ENCODE data around the gene SOBP.
"Not testable (repeated sequence)": the region's sequence is repeated elsewhere in the genome, so short reads cannot be mapped to it uniquely, and the experiment has no call there.

The SOBP gene

GRCh38 chr6:107488174-107488874, 1.6 kb upstream of the SOBP start:
- no peak for DNase-seq (ENCODE audit: low spot score)

GRCh38 chr6:107488875-107489635, 862 bp upstream of the SOBP start:
- no peak for DNase-seq (ENCODE audit: low spot score)

- no peak for DNase-seq (ENCODE audit: low spot score)
Observed at GRCh38 chr6:107490566-107491137, 735 bp downstream of the SOBP start.

GRCh38 chr6:107491138-107491609, 1.3 kb downstream of the SOBP start:
- no peak for DNase-seq (ENCODE audit: low spot score)

GRCh38 chr6:107491760-107492660, 2.1 kb downstream of the SOBP start:
- DNase-seq (ENCODE audit: low spot score) = peak; percentile 82

- DNase-seq (ENCODE audit: low spot score) = peak; percentile 35
Observed at GRCh38 chr6:107493158-107494057, 3.5 kb downstream of the SOBP start.

GRCh38 chr6:107495196-107495643, 5.3 kb downstream of the SOBP start:
- DNase-seq (ENCODE audit: low spot score) = no peak

- no peak for DNase-seq (ENCODE audit: low spot score)
Observed at GRCh38 chr6:107495971-107496370, 6.1 kb downstream of the SOBP start.

- DNase-seq (ENCODE audit: low spot score) = no peak
Observed at GRCh38 chr6:107496892-107497684, 7.2 kb downstream of the SOBP start.

GRCh38 chr6:107504270-107505026, 14.5 kb downstream of the SOBP start:
- no peak for DNase-seq (ENCODE audit: low spot score)

- DNase-seq (ENCODE audit: low spot score) = no peak
Observed at GRCh38 chr6:107506145-107506544, 16.2 kb downstream of the SOBP start.

- no peak for DNase-seq (ENCODE audit: low spot score)
Observed at GRCh38 chr6:107509506-107509905, 19.6 kb downstream of the SOBP start.

GRCh38 chr6:107510108-107510507, 20.2 kb downstream of the SOBP start:
- DNase-seq (ENCODE audit: low spot score) = no peak

GRCh38 chr6:107511511-107511993, 21.6 kb downstream of the SOBP start:
- no peak for DNase-seq (ENCODE audit: low spot score)

GRCh38 chr6:107513214-107513613, 23.3 kb downstream of the SOBP start:
- no peak for DNase-seq (ENCODE audit: low spot score)

GRCh38 chr6:107515955-107516354, 26.0 kb downstream of the SOBP start:
- no peak for DNase-seq (ENCODE audit: low spot score)

- DNase-seq (ENCODE audit: low spot score) = no peak
Observed at GRCh38 chr6:107517274-107517673, 27.4 kb downstream of the SOBP start.

- DNase-seq (ENCODE audit: low spot score) = not testable (repeated sequence)
Observed at GRCh38 chr6:107519224-107519623, 29.3 kb downstream of the SOBP start.

- not testable (repeated sequence) for DNase-seq (ENCODE audit: low spot score)
Observed at GRCh38 chr6:107520706-107521105, 30.8 kb downstream of the SOBP start.

Data from COLO829 (cell line).